ENCODE results near the gene GPC5. TPM values are rescaled to one million over a fixed set of nuclear protein-coding genes. Genes with fewer than 3 reads are reported as not detected.
"Not testable (repeated sequence)": the region's sequence is repeated elsewhere in the genome, so short reads cannot be mapped to it uniquely, and the experiment has no call there.

GPC5 gene
- total RNA-seq, 1 donor from 2014 or later = 0.17 TPM

DNA sequence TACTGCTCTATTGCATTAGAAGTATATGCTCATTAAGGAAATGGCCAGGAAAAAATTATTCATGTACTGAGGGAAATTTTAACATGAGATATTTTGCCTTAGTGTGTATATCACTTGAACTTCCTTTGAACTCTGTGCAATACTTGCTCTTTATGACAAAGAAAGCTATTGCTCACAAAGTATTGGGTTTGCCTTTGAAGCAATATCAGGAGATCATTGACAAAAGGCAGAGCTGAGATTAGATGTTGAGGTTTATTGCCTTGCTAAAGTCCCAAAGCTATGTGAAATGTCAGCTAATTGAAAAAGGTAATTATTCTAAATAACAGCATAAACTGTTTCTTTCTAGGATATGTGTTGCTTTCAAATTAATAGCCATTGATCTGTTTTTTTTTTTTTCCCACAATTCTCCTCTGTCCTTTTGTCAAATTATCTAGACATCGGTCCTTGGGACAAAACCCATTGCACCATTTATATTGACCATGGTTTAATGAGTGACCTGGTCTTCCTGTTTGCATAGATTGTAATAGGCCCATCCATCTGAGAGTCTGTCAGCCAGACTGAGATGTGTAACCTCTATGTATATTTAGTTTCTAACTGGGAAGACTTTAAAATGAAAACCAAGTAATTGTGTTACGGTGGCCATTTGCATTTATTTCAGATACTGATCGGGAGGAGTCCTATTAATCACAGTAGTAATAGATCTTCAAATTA lies 1075.5 kb downstream of the GPC5 start:
- no peaks in the 10 kb centered on the region for H3K36me3 ChIP-seq (ENCODE audit: control insufficient read depth, insufficient read depth, low read length)
- no peak for DNase-seq (ENCODE audit: low read depth)
- TF ChIP-seq, protein P1, sequence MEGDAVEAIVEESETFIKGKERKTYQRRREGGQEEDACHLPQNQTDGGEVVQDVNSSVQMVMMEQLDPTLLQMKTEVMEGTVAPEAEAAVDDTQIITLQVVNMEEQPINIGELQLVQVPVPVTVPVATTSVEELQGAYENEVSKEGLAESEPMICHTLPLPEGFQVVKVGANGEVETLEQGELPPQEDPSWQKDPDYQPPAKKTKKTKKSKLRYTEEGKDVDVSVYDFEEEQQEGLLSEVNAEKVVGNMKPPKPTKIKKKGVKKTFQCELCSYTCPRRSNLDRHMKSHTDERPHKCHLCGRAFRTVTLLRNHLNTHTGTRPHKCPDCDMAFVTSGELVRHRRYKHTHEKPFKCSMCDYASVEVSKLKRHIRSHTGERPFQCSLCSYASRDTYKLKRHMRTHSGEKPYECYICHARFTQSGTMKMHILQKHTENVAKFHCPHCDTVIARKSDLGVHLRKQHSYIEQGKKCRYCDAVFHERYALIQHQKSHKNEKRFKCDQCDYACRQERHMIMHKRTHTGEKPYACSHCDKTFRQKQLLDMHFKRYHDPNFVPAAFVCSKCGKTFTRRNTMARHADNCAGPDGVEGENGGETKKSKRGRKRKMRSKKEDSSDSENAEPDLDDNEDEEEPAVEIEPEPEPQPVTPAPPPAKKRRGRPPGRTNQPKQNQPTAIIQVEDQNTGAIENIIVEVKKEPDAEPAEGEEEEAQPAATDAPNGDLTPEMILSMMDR (IDR thresholded peaks at IDR 0.05; ENCODE audit: insufficient read depth, low read length, poor library complexity, severe bottlenecking) = no peak

DNA sequence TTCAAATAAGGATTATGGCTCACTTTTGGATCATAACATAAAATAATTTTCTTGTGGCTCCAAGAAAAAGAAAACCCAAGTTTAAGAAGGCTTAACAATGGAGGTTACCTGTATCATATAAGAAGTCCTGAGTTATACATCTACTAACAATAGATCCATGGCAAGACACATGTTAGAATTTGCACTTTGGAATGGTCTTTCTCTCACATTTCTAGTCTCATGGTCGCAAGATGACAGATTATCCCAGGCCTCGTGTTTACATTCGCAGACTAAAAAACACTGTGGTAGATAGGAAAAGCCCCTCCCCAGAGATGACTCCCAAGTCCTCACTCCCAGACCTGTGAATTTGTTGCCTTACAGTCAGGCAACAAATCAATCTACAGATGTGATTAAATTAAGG lies 1082.0 kb downstream of the GPC5 start:
- TF ChIP-seq, protein P1 (IDR thresholded peaks at IDR 0.05; ENCODE audit: insufficient read depth, low read length, poor library complexity, severe bottlenecking) = no peak

More for the DNA sequence above, 1075.5 kb downstream of the GPC5 start:
- Histone ChIP-seq H3K4me3 (ENCODE audit: low read depth, low read length) (no peak overlapping the region), H3K27me3 (ENCODE audit: control insufficient read depth, insufficient read depth, low read length) (no peaks in the 10 kb centered on the region)

DNA sequence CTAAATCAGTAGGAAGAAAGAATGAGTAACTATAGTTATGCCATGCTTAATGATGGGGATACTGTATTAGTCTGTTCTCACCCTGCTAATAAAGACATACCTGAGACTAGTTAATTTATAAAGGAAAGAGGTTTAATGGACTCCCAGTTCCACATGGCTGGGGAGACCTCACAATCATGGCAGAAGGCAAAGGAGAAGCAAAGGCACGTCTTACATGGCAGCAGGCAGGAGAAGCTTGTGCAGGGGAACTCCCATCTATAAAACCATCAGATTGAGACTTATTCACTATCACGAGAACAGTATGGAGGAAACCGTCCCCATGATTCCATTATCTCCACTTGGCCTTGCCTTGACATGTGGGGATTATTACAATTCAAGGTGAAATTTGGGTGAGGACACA lies 1084.4 kb downstream of the GPC5 start:
- not testable (repeated sequence) for DNase-seq (ENCODE audit: low read depth); H3K4me3 ChIP-seq (ENCODE audit: low read depth, low read length); H3K36me3 ChIP-seq (ENCODE audit: control insufficient read depth, insufficient read depth, low read length); H3K27me3 ChIP-seq (ENCODE audit: control insufficient read depth, insufficient read depth, low read length)

More for the DNA sequence above, 1082.0 kb downstream of the GPC5 start:
- Histone ChIP-seq H3K27me3 (ENCODE audit: control insufficient read depth, insufficient read depth, low read length) (no peaks in the 10 kb centered on the region), H3K4me3 (ENCODE audit: low read depth, low read length) (no peak overlapping the region), H3K36me3 (ENCODE audit: control insufficient read depth, insufficient read depth, low read length) (no peaks in the 10 kb centered on the region)
- DNase-seq (ENCODE audit: low read depth) = no peak

DNA sequence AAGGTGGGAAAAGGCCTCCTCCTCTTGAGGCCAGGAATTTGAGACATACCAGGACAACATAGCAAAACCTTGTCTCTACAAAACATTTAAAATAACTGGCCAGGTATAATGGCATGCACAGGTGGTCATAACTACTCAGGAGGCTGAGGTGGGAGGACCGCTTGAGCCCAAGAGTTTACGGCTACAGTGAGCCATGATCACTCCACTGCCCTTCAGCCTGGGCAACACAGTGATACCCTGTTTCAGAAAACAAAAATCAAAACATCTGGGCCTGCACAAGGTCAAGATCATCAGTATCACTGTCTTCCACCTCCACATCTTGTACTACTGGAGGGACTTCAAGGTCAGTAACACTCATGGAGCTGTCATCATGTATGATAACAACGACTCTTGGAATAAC lies 1085.5 kb downstream of the GPC5 start:
- Histone ChIP-seq H3K27me3 (ENCODE audit: control insufficient read depth, insufficient read depth, low read length) (no peaks in the 10 kb centered on the region), H3K4me3 (ENCODE audit: low read depth, low read length) (no peak overlapping the region), H3K36me3 (ENCODE audit: control insufficient read depth, insufficient read depth, low read length) (no peaks in the 10 kb centered on the region)
- TF ChIP-seq, protein P1 (IDR thresholded peaks at IDR 0.05; ENCODE audit: insufficient read depth, low read length, poor library complexity, severe bottlenecking) = no peak
- no peak for DNase-seq (ENCODE audit: low read depth)

DNA sequence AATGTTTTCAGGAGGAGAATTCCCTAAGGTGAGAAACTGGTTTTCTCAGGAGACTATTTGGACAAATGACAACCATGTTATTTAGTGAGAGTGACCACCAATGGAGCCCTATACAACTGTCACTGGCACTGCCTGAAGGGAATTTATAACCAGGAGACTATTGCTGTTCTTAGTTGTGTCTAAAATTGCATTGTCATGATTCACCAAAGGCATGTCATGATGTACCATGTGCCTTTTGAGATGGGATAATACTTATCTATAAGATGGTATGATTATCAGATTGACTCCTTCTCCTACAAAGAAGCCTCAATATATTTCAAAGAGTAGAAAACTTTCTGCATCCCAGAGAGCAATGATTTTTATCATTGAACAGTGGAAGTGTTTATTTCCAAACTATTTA lies 1088.8 kb downstream of the GPC5 start:
- DNase-seq (ENCODE audit: low read depth) = no peak
- no peak overlapping the region for H3K4me3 ChIP-seq (ENCODE audit: low read depth, low read length)
- TF ChIP-seq, protein P1 (IDR thresholded peaks at IDR 0.05; ENCODE audit: insufficient read depth, low read length, poor library complexity, severe bottlenecking) = no peak
- no peaks in the 10 kb centered on the region for H3K36me3 ChIP-seq (ENCODE audit: control insufficient read depth, insufficient read depth, low read length)
- H3K27me3 ChIP-seq (ENCODE audit: control insufficient read depth, insufficient read depth, low read length) = no peaks in the 10 kb centered on the region

DNA sequence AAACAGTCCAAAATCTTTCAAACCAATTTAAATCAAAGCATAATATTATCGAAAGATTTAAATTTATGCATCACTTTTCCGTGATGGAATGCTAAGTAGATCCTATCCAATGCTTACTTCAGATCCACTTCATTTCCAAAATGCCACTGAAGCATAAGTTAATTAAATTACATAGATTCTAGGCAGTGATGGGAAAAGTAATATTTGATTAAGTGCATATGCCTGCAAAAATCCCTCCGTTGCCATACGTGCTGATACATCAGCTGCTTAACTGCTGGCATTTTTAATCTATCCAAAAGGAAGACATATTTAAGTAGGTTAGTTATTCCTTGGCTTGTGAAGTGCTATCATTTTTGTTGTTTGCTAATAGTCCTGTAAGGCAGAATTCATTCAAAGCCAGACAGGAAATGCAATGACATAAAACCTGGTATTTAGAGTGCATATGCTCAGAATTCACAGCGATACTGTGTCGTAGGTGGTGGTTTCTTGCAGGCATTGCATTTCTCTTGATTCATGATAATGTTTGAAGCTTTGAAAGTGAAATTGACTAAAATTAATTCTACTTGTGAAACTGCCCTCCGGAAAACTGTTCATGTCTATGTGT lies 1089.9 kb downstream of the GPC5 start:
- Histone ChIP-seq H3K4me3 (ENCODE audit: low read depth, low read length) (no peak overlapping the region), H3K27me3 (ENCODE audit: control insufficient read depth, insufficient read depth, low read length) (no peaks in the 10 kb centered on the region), H3K36me3 (ENCODE audit: control insufficient read depth, insufficient read depth, low read length) (no peaks in the 10 kb centered on the region)
- no peak for DNase-seq (ENCODE audit: low read depth)
- TF ChIP-seq, protein P1 (IDR thresholded peaks at IDR 0.05; ENCODE audit: insufficient read depth, low read length, poor library complexity, severe bottlenecking) = no peak
